IPS-15b (cell line): Measurements from ENCODE around the gene ABCA9.
"Not testable (repeated sequence)": the region's sequence is repeated elsewhere in the genome, so short reads cannot be mapped to it uniquely, and the experiment has no call there.

Experiments
- H3K27me3 ChIP-seq: one replicate; pipeline ENCODE4 v1.6.1; 2013; ENCODE audit warnings: low read length; ENCODE audit not compliant: control insufficient read depth, insufficient read depth
- H3K36me3 ChIP-seq: one replicate; pipeline ENCODE4 v1.6.1; 2013; ENCODE audit warnings: low read length; ENCODE audit not compliant: control insufficient read depth, insufficient read depth
- H3K4me1 ChIP-seq: one replicate; pipeline ENCODE4 v1.6.1; 2013; ENCODE audit warnings: mild to moderate bottlenecking, low read length; ENCODE audit not compliant: control insufficient read depth, insufficient read depth
- H3K4me3 ChIP-seq: one replicate; pipeline ENCODE4 v1.5.1; 2013; ENCODE audit warnings: low read depth, low read length
- H3K9ac ChIP-seq: one replicate; pipeline ENCODE4 v1.6.1; 2013; ENCODE audit warnings: low read depth, mild to moderate bottlenecking, low read length
- H3K9me3 ChIP-seq: one replicate; pipeline ENCODE4 v1.6.1; 2013; ENCODE audit warnings: mild to moderate bottlenecking, low read length; ENCODE audit not compliant: control insufficient read depth, insufficient read depth

ABCA9 gene

GRCh38 chr17:69012895-69013805 lies 47.6 kb downstream of the ABCA9 start:
- Histone ChIP-seq H3K4me1 (no peaks in the 10 kb centered on the region), H3K9ac (no peak overlapping the region), H3K36me3 (no peaks in the 10 kb centered on the region), H3K27me3 (no peaks in the 10 kb centered on the region), H3K4me3 (no peak overlapping the region), H3K9me3 (no peaks in the 10 kb centered on the region)

- no peak overlapping the region for H3K9ac ChIP-seq
- no peaks in the 10 kb centered on the region for H3K36me3 ChIP-seq
- no peaks in the 10 kb centered on the region for H3K27me3 ChIP-seq
- H3K9me3 ChIP-seq = no peaks in the 10 kb centered on the region
- H3K4me1 ChIP-seq = no peaks in the 10 kb centered on the region
- H3K4me3 ChIP-seq = no peak overlapping the region
These were observed 50.8 kb downstream of the ABCA9 start for GRCh38 chr17:69009930-69010329.

- not testable (repeated sequence) for H3K36me3 ChIP-seq, H3K9ac ChIP-seq, H3K27me3 ChIP-seq, H3K9me3 ChIP-seq, H3K4me1 ChIP-seq
- H3K4me3 ChIP-seq = peak overlapping the region; percentile 23
These were observed 56.0 kb downstream of the ABCA9 start for GRCh38 chr17:69004759-69005158.

GRCh38 chr17:68999743-69000142 lies 61.0 kb downstream of the ABCA9 start:
- not testable (repeated sequence) for H3K36me3 ChIP-seq, H3K9me3 ChIP-seq, H3K4me3 ChIP-seq

DNA sequence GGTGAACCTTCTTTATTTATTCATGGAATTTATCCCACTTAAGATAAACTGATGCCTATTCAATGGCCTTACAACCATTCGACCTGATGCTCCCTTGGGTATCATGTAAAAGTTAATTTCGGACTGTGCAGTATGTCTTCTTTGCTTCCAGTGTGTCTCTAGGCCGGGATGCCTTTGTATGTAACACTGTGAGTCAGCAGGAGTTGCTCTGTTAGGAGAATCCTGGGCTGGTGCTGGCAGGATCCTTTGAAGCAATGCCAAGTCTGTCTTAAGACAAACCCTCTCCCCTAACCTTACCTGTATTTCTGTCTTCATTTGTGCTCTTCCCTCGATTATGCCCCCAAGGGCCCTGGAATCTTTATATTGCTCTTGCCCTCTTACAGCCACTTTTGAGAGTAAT lies 67.6 kb downstream of the ABCA9 start:
- H3K9me3 ChIP-seq = no peaks in the 10 kb centered on the region
- H3K4me3 ChIP-seq = no peak overlapping the region
- no peak overlapping the region for H3K9ac ChIP-seq
- no peaks in the 10 kb centered on the region for H3K27me3 ChIP-seq
- H3K36me3 ChIP-seq = no peaks in the 10 kb centered on the region
- no peaks in the 10 kb centered on the region for H3K4me1 ChIP-seq

More at GRCh38 chr17:68999743-69000142, 61.0 kb downstream of the ABCA9 start:
- H3K4me1 ChIP-seq, H3K27me3 ChIP-seq, H3K9ac ChIP-seq: not testable (repeated sequence)

- H3K4me1 ChIP-seq = no peaks in the 10 kb centered on the region
- no peak overlapping the region for H3K4me3 ChIP-seq
- H3K27me3 ChIP-seq = no peaks in the 10 kb centered on the region
- no peaks in the 10 kb centered on the region for H3K36me3 ChIP-seq
- H3K9me3 ChIP-seq = no peaks in the 10 kb centered on the region
- H3K9ac ChIP-seq = no peak overlapping the region
These were observed 72.8 kb downstream of the ABCA9 start for GRCh38 chr17:68987966-68988365.

- Histone ChIP-seq H3K9me3 (no peaks in the 10 kb centered on the region), H3K9ac (no peak overlapping the region), H3K4me1 (no peaks in the 10 kb centered on the region), H3K4me3 (no peak overlapping the region), H3K36me3 (no peaks in the 10 kb centered on the region), H3K27me3 (no peaks in the 10 kb centered on the region)
These were observed 79.4 kb downstream of the ABCA9 start for GRCh38 chr17:68981288-68981687.

DNA sequence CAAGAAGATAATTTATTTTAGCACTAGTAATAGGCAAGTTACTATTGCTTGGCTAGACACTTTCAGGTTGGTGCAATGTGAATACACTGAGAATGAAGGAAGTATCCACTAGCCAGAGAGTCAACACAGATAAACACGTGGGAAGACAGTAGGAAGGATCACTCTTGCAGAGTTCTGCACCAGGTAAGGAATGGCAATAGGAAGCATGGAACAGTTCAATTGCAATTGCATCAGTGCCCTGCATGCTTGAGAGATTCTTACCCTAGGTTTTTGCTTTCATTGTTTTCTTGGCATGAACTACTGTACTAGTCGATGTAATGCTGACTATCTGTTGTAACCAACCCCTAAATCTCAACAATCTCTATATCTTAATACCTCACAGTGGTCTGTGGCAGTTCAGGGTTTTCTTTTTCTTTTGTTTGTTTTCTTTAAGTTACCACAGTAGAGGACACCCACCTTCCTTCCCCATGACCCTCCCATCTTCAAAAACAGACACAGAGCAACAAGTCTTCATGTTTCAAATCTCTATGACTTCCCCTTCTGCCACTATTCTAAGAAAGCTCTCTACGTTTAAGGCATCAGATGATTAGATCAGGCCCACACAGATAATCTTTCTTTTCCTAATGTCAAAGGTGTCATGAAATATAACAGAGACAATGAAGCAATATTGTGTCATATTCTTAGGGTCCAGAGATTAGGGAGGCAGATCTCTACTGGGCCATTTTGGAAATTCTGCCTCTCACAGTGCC lies 87.5 kb downstream of the ABCA9 start:
- Histone ChIP-seq H3K27me3 (no peaks in the 10 kb centered on the region), H3K4me1 (no peaks in the 10 kb centered on the region), H3K9ac (no peak overlapping the region), H3K9me3 (no peaks in the 10 kb centered on the region), H3K36me3 (no peaks in the 10 kb centered on the region), H3K4me3 (no peak overlapping the region)

DNA sequence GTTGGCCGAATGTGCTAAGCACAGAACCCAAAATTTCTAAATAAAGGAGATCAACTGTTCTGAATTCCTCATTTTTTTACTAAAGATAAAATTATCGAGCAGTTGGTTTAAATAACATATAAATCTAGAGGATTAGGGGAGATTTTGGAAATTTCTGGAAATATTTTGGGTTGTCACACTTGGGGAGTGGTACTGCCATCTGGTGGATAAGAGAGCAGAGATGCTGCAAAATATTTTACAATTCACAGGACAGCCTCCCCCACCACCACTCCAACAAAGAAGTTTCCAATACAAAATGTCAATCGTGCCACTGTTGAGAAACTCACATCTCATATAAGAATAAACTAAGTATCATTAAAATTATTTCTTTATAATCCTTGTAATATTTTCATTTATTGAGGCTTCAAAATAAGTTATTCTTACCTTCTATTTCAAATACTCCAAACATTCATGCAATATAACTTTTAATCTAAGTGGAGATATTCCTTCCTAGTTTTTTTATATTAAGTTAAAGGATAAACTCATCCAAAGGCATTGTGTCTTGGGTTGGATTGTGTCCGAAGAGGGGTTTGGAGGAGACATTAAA lies 88.5 kb downstream of the ABCA9 start:
- H3K9me3 ChIP-seq = no peaks in the 10 kb centered on the region
- H3K27me3 ChIP-seq = no peaks in the 10 kb centered on the region
- H3K36me3 ChIP-seq = no peaks in the 10 kb centered on the region
- no peak overlapping the region for H3K9ac ChIP-seq
- H3K4me1 ChIP-seq = no peaks in the 10 kb centered on the region
- H3K4me3 ChIP-seq = no peak overlapping the region

DNA sequence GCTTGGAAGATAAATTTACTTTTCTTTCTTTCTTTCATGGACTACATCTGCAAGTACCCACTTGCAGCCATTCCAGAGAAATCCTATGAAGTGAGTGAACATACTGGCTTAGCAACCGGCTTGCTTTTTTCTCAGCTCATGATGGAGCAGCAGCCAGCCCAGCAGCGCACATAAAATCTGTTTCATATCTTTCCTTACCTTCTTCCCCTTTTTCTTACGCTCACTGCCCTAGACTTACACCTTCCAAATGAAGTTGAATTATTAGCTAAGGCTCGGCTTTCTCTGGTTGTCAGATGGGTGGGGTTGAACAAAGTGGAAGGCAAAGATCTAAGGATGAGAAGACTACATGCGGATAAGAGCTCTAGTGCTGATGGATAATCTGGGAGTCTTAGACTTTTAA lies 91.6 kb downstream of the ABCA9 start:
- H3K9ac ChIP-seq = no peak overlapping the region
- no peaks in the 10 kb centered on the region for H3K4me1 ChIP-seq
- no peaks in the 10 kb centered on the region for H3K36me3 ChIP-seq
- H3K4me3 ChIP-seq = no peak overlapping the region
- no peaks in the 10 kb centered on the region for H3K9me3 ChIP-seq
- H3K27me3 ChIP-seq = no peaks in the 10 kb centered on the region

GRCh38 chr17:68963958-68964357 lies 96.8 kb downstream of the ABCA9 start:
- Histone ChIP-seq H3K9me3 (no peaks in the 10 kb centered on the region), H3K36me3 (no peaks in the 10 kb centered on the region), H3K27me3 (no peaks in the 10 kb centered on the region), H3K4me1 (no peaks in the 10 kb centered on the region), H3K9ac (no peak overlapping the region), H3K4me3 (no peak overlapping the region)
